Measurements from ENCODE around the gene FRMPD2. TPM values are rescaled to one million over a fixed set of nuclear protein-coding genes. Genes with fewer than 3 reads are reported as not detected.

The FRMPD2 gene
- total RNA-seq, 1 experiment from 2014 or later: not detected

- no peaks in the 10 kb centered on the region for H3K36me3 Mint-ChIP-seq (ENCODE audit: insufficient read depth, unreplicated experiment)
- ChIA-PET CTCF (no interaction called here), POLR2A (no interaction called here)
- DNase-seq: peak in 1 of 2 experiments; percentile 22
- H3K9me3 ChIP-seq: no peaks in the 10 kb centered on the region
- H3K27ac Mint-ChIP-seq (ENCODE audit: unreplicated experiment): no peak overlapping the region
- H3K4me1 Mint-ChIP-seq (ENCODE audit: low read depth, unreplicated experiment): no peaks in the 10 kb centered on the region
- BruUV-seq (replicated peaks): no TSS peak
- no peak overlapping the region for H3K4me3 Mint-ChIP-seq (ENCODE audit: unreplicated experiment)
- intact Hi-C loops (cut with micrococcal nuclease; ENCODE audit: unreplicated experiment): no loop called here
- H3K4me1 ChIP-seq: no peaks in the 10 kb centered on the region
- H3K36me3 ChIP-seq (ENCODE audit: control insufficient read depth, insufficient read depth, low read length): no peaks in the 10 kb centered on the region
- no peak for TF ChIP-seq CTCF (IDR thresholded peaks at IDR 0.05; ENCODE audit: insufficient read depth in 1 of 2, low read depth in 1 of 2, low read length in 1 of 2, severe bottlenecking in 1 of 2, unreplicated experiment in 1 of 2)
- no peaks in the 10 kb centered on the region for H3K9me3 Mint-ChIP-seq (ENCODE audit: unreplicated experiment)
- H3K27me3 Mint-ChIP-seq (ENCODE audit: insufficient read depth, unreplicated experiment): peaks cover 12% of the 10 kb centered on the region
- H3K4me3 ChIP-seq (ENCODE audit: low read depth, low read length): no peak overlapping the region
- no peaks in the 10 kb centered on the region for H3K27me3 ChIP-seq (replicated peaks; ENCODE audit: control insufficient read depth, insufficient read depth, low read length)
Measured at GRCh38 chr10:48236199-48236621, 38.3 kb downstream of the FRMPD2 start.

DNA sequence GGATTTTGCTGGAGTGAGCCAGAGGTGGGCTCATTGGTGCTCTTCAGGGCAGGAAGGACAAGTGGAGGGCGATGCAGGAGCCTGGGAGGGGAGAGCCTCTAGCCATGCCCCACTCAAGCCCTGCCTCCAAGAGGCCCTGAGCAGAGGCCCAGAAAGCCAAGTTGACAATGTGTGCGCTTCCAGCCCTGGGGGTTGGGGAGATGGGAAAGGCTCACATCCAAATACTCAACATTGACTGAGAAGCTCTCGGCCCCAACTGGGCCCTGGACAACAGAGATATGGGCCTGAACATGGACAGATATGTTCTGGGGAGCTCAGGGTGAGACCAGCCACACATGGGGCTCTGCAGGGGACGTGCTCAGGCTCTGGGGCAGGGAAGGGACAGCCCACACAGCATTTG, 39.0 kb downstream of the FRMPD2 start:
- no peaks in the 10 kb centered on the region for H3K9me3 ChIP-seq
- no peaks in the 10 kb centered on the region for H3K27me3 ChIP-seq (replicated peaks; ENCODE audit: control insufficient read depth, insufficient read depth, low read length)
- no peak overlapping the region for H3K4me3 ChIP-seq (ENCODE audit: low read depth, low read length)
- H3K4me1 ChIP-seq: no peaks in the 10 kb centered on the region
- Mint-ChIP-seq H3K4me1 (ENCODE audit: low read depth, unreplicated experiment) (no peaks in the 10 kb centered on the region), H3K27ac (ENCODE audit: unreplicated experiment) (no peak overlapping the region), H3K9me3 (ENCODE audit: unreplicated experiment) (no peaks in the 10 kb centered on the region), H3K36me3 (ENCODE audit: insufficient read depth, unreplicated experiment) (no peaks in the 10 kb centered on the region), H3K27me3 (ENCODE audit: insufficient read depth, unreplicated experiment) (peaks cover 7% of the 10 kb centered on the region), H3K4me3 (ENCODE audit: unreplicated experiment) (no peak overlapping the region)
- no peaks in the 10 kb centered on the region for H3K36me3 ChIP-seq (ENCODE audit: control insufficient read depth, insufficient read depth, low read length)
- CTCF ChIA-PET: no interaction called here
- intact Hi-C loops (cut with micrococcal nuclease; ENCODE audit: unreplicated experiment): no loop called here
- POLR2A ChIA-PET: no interaction called here
- no TSS peak for BruUV-seq (replicated peaks)
- TF ChIP-seq CTCF (IDR thresholded peaks at IDR 0.05; ENCODE audit: insufficient read depth in 1 of 2, low read depth in 1 of 2, low read length in 1 of 2, severe bottlenecking in 1 of 2, unreplicated experiment in 1 of 2): no peak
- peak in 1 of 2 experiments; percentile 30 for DNase-seq

- H3K27ac Mint-ChIP-seq (ENCODE audit: unreplicated experiment): no peak overlapping the region
- H3K4me3 Mint-ChIP-seq (ENCODE audit: unreplicated experiment): no peak overlapping the region
- no peak for TF ChIP-seq CTCF (IDR thresholded peaks at IDR 0.05; ENCODE audit: insufficient read depth in 1 of 2, low read depth in 1 of 2, low read length in 1 of 2, severe bottlenecking in 1 of 2, unreplicated experiment in 1 of 2)
- H3K36me3 Mint-ChIP-seq (ENCODE audit: insufficient read depth, unreplicated experiment): no peaks in the 10 kb centered on the region
- H3K27me3 Mint-ChIP-seq (ENCODE audit: insufficient read depth, unreplicated experiment): peaks cover 7% of the 10 kb centered on the region
- peak in 1 of 2 experiments; percentile 29 for DNase-seq
- no TSS peak for BruUV-seq (replicated peaks)
- H3K9me3 Mint-ChIP-seq (ENCODE audit: unreplicated experiment): no peaks in the 10 kb centered on the region
- H3K9me3 ChIP-seq: no peaks in the 10 kb centered on the region
- no peaks in the 10 kb centered on the region for H3K4me1 Mint-ChIP-seq (ENCODE audit: low read depth, unreplicated experiment)
- intact Hi-C loops (cut with micrococcal nuclease; ENCODE audit: unreplicated experiment): no loop called here
- H3K4me3 ChIP-seq (ENCODE audit: low read depth, low read length): no peak overlapping the region
- H3K27me3 ChIP-seq (replicated peaks; ENCODE audit: control insufficient read depth, insufficient read depth, low read length): no peaks in the 10 kb centered on the region
- H3K4me1 ChIP-seq: no peaks in the 10 kb centered on the region
- ChIA-PET POLR2A (no interaction called here), CTCF (no interaction called here)
- H3K36me3 ChIP-seq (ENCODE audit: control insufficient read depth, insufficient read depth, low read length): no peaks in the 10 kb centered on the region
Measured at GRCh38 chr10:48234787-48235186, 39.7 kb downstream of the FRMPD2 start.

Data from Caco-2 (cell line).